WTC11 (cell line): Measurements from ENCODE around the gene CELF2. TPM values are rescaled to one million over a fixed set of nuclear protein-coding genes. Genes with fewer than 3 reads are reported as not detected.
A peak's percentile ranks its signal among the peaks of the same experiment; 100 is the strongest.

ENCODE experiments used
- ATAC-seq: fragments of 200-7000 bp; cut with Tn5 transposase; 2 replicates; pipeline ENCODE4 v1.10.0; 2021; ENCODE audit warnings: mild to moderate bottlenecking, moderate library complexity
- CTCF ChIA-PET: fragments of 300-600 bp; sonication (Branson Sonifier 250); formaldehyde crosslinking; loops from one replicate; lab custom pipeline; 2021; ENCODE audit warnings: antibody characterized with exemption; lab: Charles Lee
- POLR2A ChIA-PET: fragments of 350-600 bp; sonication (Branson Sonifier 250); formaldehyde crosslinking; loops from one replicate; lab custom pipeline; 2021; ENCODE audit warnings: antibody characterized with exemption; lab: Charles Lee
- DNase-seq: peaks from one replicate; pipeline ENCODE4 v3.0.0; 2021; ENCODE audit warnings: low spot score
- H3K27ac Mint-ChIP-seq: 2 replicates; pipeline ENCODE4 v1.8.0; 2021; ENCODE audit warnings: mixed read lengths
- H3K27me3 Mint-ChIP-seq: 2 replicates; pipeline ENCODE4 v1.8.0; 2021; ENCODE audit warnings: low read depth, mild to moderate bottlenecking, moderate library complexity, mixed read lengths
- H3K36me3 Mint-ChIP-seq: 2 replicates; pipeline ENCODE4 v1.8.0; 2021; ENCODE audit warnings: mixed read lengths
- H3K4me1 Mint-ChIP-seq: 2 replicates; pipeline ENCODE4 v1.8.0; 2022; ENCODE audit warnings: mixed read lengths
- H3K4me3 Mint-ChIP-seq: 2 replicates; pipeline ENCODE4 v1.8.0; 2021; ENCODE audit warnings: mild to moderate bottlenecking, moderate library complexity, mixed read lengths
- H3K9me3 Mint-ChIP-seq: 2 replicates; pipeline ENCODE4 v1.8.0; 2021; ENCODE audit warnings: mixed read lengths
- ATF1 ChIP-seq: sonication (generic); formaldehyde crosslinking; IDR thresholded peaks from 2 replicates; pipeline ENCODE4 v1.8.1; 2023; ENCODE audit warnings: mild to moderate bottlenecking, moderate library complexity, missing genetic modification reagents
- CREM ChIP-seq: sonication (generic); formaldehyde crosslinking; IDR thresholded peaks from 2 replicates; pipeline ENCODE4 v1.8.1; 2022; ENCODE audit warnings: mild to moderate bottlenecking, missing genetic modification reagents, moderate library complexity
- HMGA2 ChIP-seq: fragments of 250-450 bp; sonication (Bioruptor Pico); IDR thresholded peaks from 2 replicates; pipeline ENCODE4 v1.4.0; 2021; ENCODE audit warnings: mild to moderate bottlenecking, moderate library complexity
- IRF2 ChIP-seq: sonication (generic); formaldehyde crosslinking; IDR thresholded peaks from 2 replicates; pipeline ENCODE4 v1.8.0; 2022; ENCODE audit warnings: low read depth, missing genetic modification reagents, borderline replicate concordance
- NFYB ChIP-seq: sonication (generic); formaldehyde crosslinking; conservative IDR thresholded peaks from 2 replicates; pipeline ENCODE4 v1.8.0; 2022; ENCODE audit warnings: low read depth, missing genetic modification reagents
- NR2C2 ChIP-seq: sonication (generic); formaldehyde crosslinking; IDR thresholded peaks from 2 replicates; pipeline ENCODE4 v1.8.0; 2022; ENCODE audit warnings: mild to moderate bottlenecking, missing genetic modification reagents
- NR3C1 ChIP-seq: sonication (generic); formaldehyde crosslinking; conservative IDR thresholded peaks from 2 replicates; pipeline ENCODE4 v1.8.1; 2023; ENCODE audit warnings: low read depth, mild to moderate bottlenecking, missing genetic modification reagents
- SMAD3 ChIP-seq: sonication (generic); formaldehyde crosslinking; IDR thresholded peaks from 2 replicates; pipeline ENCODE4 v1.8.0; 2022; ENCODE audit warnings: missing genetic modification reagents, mild to moderate bottlenecking, borderline replicate concordance
- STAT6 ChIP-seq: sonication (generic); formaldehyde crosslinking; conservative IDR thresholded peaks from 2 replicates; pipeline ENCODE4 v1.8.1; 2023; ENCODE audit warnings: mild to moderate bottlenecking, low read depth, missing genetic modification reagents, moderate library complexity
- ZBTB21 ChIP-seq: sonication (generic); formaldehyde crosslinking; IDR thresholded peaks from 2 replicates; pipeline ENCODE4 v1.8.1; 2023; ENCODE audit warnings: mild to moderate bottlenecking, missing genetic modification reagents, borderline replicate concordance
- ZNF263 ChIP-seq: sonication (generic); formaldehyde crosslinking; IDR thresholded peaks from 2 replicates; pipeline ENCODE4 v1.8.1; 2022; ENCODE audit warnings: low read depth, mild to moderate bottlenecking, moderate library complexity, missing genetic modification reagents
- ZNF396 ChIP-seq: fragments of 250-450 bp; sonication (Bioruptor Pico); IDR thresholded peaks from 2 replicates; pipeline ENCODE4 v1.8.0; 2021; ENCODE audit warnings: mild to moderate bottlenecking, moderate library complexity, borderline replicate concordance
- total RNA-seq: library from RNA; stranded (reverse); gene quantifications from 3 replicates; pipeline ENCODE4 v1.2.3, GENCODE V29; 2021
- TF ChIP-seq, protein P1 (sequence below): fragments of 250-450 bp; sonication (Bioruptor Pico); IDR thresholded peaks from 2 replicates; pipeline ENCODE4 v2.1.2; 2022; ENCODE audit warnings: mild to moderate bottlenecking, moderate library complexity
- TF ChIP-seq, protein P2 (sequence below): fragments of 250-450 bp; sonication (Bioruptor Pico); IDR thresholded peaks from 2 replicates; pipeline ENCODE4 v1.9.0; 2021; ENCODE audit warnings: mild to moderate bottlenecking, borderline replicate concordance
- TF ChIP-seq, protein P3 (sequence below): sonication (generic); formaldehyde crosslinking; IDR thresholded peaks from 2 replicates; pipeline ENCODE4 v1.8.1; 2022; ENCODE audit warnings: low read depth, mild to moderate bottlenecking, moderate library complexity, missing genetic modification reagents, borderline replicate concordance
- TF ChIP-seq, protein P4 (sequence below): fragments of 250-450 bp; sonication (Bioruptor Pico); IDR thresholded peaks from 2 replicates; pipeline ENCODE4 v1.9.0; 2021; ENCODE audit warnings: mild to moderate bottlenecking
- TF ChIP-seq, protein P5 (sequence below): sonication (generic); formaldehyde crosslinking; IDR thresholded peaks from 2 replicates; pipeline ENCODE4 v1.8.1; 2023; ENCODE audit warnings: mild to moderate bottlenecking, missing genetic modification reagents, moderate library complexity

The CELF2 gene
- total RNA-seq, 1 experiment from 2014 or later, result 24.6 TPM

- ATAC-seq (peak; percentile 51; the same call in 1 of the 2 replicates), DNase-seq (no peak)
- Mint-ChIP-seq H3K4me1 (peaks cover 37% of the 10 kb centered on the region), H3K27me3 (no peaks in the 10 kb centered on the region), H3K27ac (peak overlapping the region; percentile 8; the same call in 1 of the 2 replicates), H3K36me3 (no peaks in the 10 kb centered on the region), H3K9me3 (no peaks in the 10 kb centered on the region), H3K4me3 (no peak overlapping the region)
- no peak for TF ChIP-seq STAT6 (CRISPR knock-in tag)
- TF ChIP-seq IRF2, result no peak
- TF ChIP-seq, protein P1, sequence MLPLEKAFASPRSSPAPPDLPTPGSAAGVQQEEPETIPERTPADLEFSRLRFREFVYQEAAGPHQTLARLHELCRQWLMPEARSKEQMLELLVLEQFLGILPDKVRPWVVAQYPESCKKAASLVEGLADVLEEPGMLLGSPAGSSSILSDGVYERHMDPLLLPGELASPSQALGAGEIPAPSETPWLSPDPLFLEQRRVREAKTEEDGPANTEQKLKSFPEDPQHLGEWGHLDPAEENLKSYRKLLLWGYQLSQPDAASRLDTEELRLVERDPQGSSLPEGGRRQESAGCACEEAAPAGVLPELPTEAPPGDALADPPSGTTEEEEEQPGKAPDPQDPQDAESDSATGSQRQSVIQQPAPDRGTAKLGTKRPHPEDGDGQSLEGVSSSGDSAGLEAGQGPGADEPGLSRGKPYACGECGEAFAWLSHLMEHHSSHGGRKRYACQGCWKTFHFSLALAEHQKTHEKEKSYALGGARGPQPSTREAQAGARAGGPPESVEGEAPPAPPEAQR (CRISPR knock-in tag), result no peak
- TF ChIP-seq, protein P2, sequence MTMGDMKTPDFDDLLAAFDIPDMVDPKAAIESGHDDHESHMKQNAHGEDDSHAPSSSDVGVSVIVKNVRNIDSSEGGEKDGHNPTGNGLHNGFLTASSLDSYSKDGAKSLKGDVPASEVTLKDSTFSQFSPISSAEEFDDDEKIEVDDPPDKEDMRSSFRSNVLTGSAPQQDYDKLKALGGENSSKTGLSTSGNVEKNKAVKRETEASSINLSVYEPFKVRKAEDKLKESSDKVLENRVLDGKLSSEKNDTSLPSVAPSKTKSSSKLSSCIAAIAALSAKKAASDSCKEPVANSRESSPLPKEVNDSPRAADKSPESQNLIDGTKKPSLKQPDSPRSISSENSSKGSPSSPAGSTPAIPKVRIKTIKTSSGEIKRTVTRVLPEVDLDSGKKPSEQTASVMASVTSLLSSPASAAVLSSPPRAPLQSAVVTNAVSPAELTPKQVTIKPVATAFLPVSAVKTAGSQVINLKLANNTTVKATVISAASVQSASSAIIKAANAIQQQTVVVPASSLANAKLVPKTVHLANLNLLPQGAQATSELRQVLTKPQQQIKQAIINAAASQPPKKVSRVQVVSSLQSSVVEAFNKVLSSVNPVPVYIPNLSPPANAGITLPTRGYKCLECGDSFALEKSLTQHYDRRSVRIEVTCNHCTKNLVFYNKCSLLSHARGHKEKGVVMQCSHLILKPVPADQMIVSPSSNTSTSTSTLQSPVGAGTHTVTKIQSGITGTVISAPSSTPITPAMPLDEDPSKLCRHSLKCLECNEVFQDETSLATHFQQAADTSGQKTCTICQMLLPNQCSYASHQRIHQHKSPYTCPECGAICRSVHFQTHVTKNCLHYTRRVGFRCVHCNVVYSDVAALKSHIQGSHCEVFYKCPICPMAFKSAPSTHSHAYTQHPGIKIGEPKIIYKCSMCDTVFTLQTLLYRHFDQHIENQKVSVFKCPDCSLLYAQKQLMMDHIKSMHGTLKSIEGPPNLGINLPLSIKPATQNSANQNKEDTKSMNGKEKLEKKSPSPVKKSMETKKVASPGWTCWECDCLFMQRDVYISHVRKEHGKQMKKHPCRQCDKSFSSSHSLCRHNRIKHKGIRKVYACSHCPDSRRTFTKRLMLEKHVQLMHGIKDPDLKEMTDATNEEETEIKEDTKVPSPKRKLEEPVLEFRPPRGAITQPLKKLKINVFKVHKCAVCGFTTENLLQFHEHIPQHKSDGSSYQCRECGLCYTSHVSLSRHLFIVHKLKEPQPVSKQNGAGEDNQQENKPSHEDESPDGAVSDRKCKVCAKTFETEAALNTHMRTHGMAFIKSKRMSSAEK (CRISPR knock-in tag), result no peak
- TF ChIP-seq CREM (CRISPR knock-in tag), result no peak
- no peak for TF ChIP-seq NR3C1
- no peak for TF ChIP-seq ZBTB21
- no peak for TF ChIP-seq NR2C2 (CRISPR knock-in tag)
- TF ChIP-seq NFYB, result no peak
- no peak for TF ChIP-seq SMAD3 (CRISPR knock-in tag)
- TF ChIP-seq, protein P3, sequence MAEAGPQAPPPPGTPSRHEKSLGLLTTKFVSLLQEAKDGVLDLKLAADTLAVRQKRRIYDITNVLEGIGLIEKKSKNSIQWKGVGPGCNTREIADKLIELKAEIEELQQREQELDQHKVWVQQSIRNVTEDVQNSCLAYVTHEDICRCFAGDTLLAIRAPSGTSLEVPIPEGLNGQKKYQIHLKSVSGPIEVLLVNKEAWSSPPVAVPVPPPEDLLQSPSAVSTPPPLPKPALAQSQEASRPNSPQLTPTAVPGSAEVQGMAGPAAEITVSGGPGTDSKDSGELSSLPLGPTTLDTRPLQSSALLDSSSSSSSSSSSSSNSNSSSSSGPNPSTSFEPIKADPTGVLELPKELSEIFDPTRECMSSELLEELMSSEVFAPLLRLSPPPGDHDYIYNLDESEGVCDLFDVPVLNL (CRISPR knock-in tag), result no peak
- ChIA-PET CTCF (no interaction called here), POLR2A (no interaction called here)
Observed at GRCh38 chr10:11043446-11044127, 25.9 kb downstream of the CELF2 start.

DNA sequence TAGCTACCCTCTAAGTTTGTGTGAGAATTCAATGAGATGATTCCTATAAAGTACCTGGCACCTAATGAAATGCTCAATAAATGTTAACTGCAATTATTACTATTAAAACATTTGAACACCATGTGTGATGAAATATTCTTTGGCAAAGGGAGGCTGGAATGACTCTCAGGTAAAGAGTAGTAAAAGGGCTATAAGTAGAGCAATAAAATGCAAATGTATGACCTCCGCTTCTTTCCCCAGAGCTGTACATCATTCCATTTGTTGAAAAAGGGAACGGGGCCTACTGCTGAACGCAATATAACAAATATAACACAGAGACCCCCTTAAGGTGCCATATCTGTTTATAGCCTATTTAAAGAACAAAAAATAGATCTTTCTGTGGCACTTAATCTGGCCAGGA lies 27.8 kb downstream of the CELF2 start:
- Mint-ChIP-seq H3K36me3 (no peaks in the 10 kb centered on the region), H3K27ac (peak overlapping the region; percentile 8; the same call in 1 of the 2 replicates), H3K27me3 (no peaks in the 10 kb centered on the region), H3K4me1 (peaks cover 49% of the 10 kb centered on the region), H3K9me3 (no peaks in the 10 kb centered on the region), H3K4me3 (no peak overlapping the region)
- ATAC-seq (no peak), DNase-seq (no peak)
- POLR2A ChIA-PET, result no interaction called here
- CTCF ChIA-PET, result no interaction called here
- TF ChIP-seq, protein P1 (CRISPR knock-in tag), result no peak
- no peak for TF ChIP-seq ZNF263
- TF ChIP-seq, protein P4, sequence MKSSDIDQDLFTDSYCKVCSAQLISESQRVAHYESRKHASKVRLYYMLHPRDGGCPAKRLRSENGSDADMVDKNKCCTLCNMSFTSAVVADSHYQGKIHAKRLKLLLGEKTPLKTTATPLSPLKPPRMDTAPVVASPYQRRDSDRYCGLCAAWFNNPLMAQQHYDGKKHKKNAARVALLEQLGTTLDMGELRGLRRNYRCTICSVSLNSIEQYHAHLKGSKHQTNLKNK (CRISPR knock-in tag), result no peak
- no peak for TF ChIP-seq HMGA2 (CRISPR knock-in tag)
- no peak for TF ChIP-seq NR3C1
- TF ChIP-seq, protein P5, sequence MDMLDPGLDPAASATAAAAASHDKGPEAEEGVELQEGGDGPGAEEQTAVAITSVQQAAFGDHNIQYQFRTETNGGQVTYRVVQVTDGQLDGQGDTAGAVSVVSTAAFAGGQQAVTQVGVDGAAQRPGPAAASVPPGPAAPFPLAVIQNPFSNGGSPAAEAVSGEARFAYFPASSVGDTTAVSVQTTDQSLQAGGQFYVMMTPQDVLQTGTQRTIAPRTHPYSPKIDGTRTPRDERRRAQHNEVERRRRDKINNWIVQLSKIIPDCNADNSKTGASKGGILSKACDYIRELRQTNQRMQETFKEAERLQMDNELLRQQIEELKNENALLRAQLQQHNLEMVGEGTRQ (CRISPR knock-in tag), result no peak
- no peak for TF ChIP-seq ATF1 (CRISPR knock-in tag)
- TF ChIP-seq ZNF396 (CRISPR knock-in tag), result no peak
- no peak for TF ChIP-seq STAT6 (CRISPR knock-in tag)
